Right kidney (tissue), 1 donor: ENCODE measurements around the gene CHRND.

Experiments used
- DNase-seq: peaks from one replicate; pipeline ENCODE4 v3.0.0-alpha.2; 2016

The CHRND gene

GRCh38 chr2:232502911-232503808 lies 22.8 kb upstream of the CHRND start:
- peak; percentile 70 for DNase-seq

DNA sequence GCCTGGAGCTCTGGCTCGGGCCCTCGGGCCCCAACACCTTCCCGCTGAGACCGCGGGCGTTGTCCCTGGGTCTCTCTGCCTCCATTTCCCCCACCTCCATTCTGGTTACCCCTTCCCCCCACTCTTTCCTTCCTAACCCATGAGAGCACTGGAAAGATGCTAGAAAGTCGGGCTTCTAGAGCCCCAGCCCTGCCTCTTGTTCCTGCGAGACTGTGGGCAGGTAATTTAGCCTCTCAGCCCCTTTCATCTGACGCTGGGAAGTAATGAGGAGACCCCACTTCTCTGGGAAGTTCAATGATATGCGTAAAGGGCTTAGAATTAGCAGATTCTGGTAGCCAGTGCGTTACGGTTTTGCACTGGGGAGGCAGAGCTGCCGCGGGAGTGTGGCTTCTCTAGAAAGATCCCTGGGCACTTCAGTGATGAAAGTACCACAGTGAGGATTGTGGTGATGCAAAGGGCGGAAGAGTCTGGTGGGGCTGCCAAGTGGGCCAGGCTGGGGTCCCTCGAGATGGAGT lies 22.1 kb upstream of the CHRND start:
- DNase-seq, result no peak

DNA sequence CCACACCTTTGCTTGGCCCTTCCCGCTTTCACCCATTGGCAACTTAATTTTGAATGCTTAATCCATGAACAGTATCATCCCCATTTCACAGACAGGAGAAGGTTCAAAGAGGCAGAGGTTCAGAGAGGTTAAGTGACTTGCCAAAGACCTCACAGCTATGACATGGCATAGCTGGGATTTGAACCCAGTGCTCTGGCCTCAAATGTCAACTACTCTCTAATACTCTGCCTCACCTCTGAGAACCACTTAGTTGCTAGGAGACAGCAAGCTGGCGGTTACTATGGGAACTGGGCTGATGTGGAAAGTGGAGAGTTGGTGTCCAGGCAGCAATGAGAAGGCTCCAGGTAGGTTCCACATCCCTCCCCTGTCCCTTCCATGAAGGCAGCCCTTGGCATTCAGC lies 21.5 kb upstream of the CHRND start:
- no peak for DNase-seq

GRCh38 chr2:232505856-232506255 lies 20.1 kb upstream of the CHRND start:
- peak; percentile 57 for DNase-seq

DNA sequence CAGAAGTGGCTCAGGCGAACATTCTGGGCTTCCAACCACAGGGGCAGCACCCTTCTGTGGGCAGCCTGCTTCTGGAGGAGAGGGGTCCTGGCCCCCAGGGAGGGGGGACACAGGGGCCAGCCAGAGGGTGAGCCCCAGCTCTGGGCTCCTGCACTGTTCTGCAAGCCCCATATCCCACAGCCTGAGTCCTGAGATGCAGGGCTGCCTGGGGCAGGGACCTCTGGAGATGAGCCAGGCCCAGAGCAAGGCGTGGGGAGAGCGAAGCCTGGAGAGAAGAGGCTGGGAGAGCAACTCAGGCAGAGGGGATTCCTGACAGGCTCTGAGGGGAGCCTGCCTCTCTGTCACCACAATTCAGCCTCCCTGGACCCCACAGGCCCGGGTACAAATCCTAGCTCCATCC lies 19.3 kb upstream of the CHRND start:
- DNase-seq, result peak; percentile 54

DNA sequence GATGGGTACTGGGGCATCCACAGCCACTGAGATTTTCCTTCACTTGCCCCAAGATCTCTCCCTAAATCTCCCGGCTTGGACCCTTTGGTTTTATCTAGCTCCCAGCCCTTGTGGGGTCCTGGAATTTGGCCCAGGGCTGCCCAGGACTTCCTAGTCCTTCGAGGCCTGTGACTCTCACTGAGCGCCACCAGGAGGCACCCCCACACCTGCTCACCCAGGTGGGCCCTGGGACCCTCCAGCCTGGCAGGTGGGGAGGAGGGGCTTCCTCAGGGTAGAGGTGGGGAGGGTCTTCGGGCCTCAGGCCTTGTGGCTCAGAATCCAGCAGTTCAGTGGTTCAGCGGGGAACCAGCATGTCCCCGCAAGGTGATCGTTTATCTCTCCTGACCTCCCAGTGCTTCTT lies 17.7 kb upstream of the CHRND start:
- DNase-seq, result no peak

DNA sequence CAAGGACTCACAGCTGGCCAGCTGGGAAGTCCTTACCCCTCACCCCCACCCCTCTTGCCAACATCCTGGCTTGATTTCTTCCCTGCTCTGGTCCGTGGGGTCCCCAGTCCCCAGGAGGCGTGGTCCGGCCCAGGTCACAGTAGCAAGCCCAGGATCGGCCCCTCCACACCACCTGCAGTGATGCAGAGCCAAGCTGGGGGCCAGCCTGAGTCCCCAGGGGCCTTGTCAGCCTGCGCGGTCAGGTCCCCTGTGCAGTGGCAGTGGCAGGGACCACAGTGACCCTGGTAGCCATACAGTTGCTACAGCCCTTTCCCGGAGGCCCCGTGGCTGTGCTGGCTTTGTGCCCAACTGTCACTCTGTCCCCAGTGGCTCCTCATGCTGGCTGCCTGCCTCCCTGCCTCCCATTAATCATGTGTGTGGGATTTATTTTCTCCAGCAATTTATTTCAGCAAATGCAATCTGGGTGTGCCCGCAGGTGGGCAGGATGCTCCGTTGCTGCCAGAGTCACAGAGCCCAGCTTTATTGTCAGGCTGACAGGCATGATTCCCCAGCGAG lies 14.5 kb upstream of the CHRND start:
- no peak for DNase-seq

DNA sequence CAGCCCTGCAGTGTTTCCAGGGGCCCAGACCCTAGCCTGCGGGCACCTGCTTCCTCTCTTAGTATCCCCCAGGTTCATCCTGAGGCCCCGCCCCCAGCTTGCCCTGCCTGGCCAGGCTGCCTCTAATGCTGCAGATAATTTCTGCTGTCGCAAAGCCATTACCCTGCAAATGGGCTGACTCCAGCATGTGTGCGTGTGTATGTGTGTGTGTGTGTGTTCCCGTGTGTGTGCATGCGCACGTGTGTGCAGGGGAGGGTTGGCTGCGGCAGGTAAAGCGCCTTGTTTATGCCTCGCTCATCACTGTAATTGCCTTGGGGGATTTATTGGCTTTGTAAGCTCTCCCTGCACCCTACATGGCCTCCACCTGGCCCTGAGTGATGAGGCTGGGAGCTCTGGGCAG lies 13.4 kb upstream of the CHRND start:
- DNase-seq, result no peak

- no peak for DNase-seq
Measured at GRCh38 chr2:232513353-232513752, 12.6 kb upstream of the CHRND start.

- DNase-seq, result no peak
Measured at GRCh38 chr2:232515639-232516038, 10.3 kb upstream of the CHRND start.

GRCh38 chr2:232516551-232516950 lies 9.4 kb upstream of the CHRND start:
- DNase-seq, result no peak

DNA sequence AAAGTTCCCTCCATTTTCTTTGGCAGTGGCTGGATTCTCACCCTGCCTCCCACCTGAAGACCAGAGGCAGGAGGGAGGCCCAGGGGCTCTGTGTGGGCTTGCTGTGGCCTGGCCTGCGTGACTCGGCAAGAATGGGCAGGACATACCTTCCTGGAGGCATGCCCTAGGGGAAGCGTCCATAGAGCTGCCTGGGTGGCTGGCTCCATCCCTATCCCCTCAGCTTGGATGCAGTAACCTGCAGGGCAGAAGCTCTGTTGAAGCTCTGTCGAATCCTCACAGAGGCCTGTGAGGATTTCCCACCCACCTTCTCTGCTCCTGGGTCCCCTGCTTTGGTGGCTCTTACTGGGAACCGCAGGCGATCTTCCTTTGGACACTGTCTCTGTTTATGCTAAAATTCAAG lies 7.1 kb upstream of the CHRND start:
- no peak for DNase-seq

DNA sequence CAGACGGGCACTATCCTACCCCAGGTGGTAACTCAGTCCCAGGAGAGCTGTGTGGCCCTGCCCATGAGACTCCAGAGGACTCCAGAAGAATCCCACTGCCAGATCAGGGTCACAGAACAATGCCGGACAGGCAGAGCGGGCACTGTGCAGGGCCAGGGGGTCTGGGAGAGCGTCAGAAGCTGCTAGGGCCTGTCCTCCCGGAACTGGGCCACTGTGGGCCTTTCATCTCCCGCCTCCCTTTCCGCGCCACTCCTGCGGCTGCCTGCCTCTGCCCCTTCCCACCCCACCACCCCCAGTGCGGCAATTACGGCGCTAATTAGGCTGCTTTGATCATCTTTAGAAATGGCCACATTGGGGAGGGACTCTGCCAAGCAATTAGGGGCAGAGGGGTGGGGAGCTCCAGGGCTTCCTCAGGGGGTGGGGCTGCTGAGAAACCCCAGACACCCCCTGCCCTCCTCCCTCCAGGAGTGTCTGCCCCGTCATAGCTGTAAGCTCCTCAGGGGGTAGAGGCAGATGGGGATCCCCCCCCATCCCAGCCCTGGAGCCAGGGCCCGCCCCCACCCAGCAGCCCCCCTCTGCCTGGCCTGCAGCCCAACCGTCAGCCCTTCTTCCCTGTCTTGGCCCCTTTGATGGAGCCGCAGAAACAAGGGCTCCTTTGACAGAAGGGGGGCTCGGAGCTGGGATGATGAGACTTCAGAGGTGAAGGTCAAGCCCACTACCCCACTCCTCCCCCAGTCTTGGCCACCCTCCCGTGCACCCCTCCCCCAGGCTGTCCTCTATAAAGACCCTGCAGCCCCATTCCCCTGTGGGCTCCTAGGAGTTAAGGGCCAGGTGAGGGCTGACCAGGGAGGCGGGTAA lies 6.2 kb upstream of the CHRND start, which contains the start of gene PRSS56:
PRSS56 (plus strand) TSS at position 808 of the 858 bp plus-strand sequence. CDS start 211 bp downstream, outside the sequence.
- DNase-seq, result no peak

DNA sequence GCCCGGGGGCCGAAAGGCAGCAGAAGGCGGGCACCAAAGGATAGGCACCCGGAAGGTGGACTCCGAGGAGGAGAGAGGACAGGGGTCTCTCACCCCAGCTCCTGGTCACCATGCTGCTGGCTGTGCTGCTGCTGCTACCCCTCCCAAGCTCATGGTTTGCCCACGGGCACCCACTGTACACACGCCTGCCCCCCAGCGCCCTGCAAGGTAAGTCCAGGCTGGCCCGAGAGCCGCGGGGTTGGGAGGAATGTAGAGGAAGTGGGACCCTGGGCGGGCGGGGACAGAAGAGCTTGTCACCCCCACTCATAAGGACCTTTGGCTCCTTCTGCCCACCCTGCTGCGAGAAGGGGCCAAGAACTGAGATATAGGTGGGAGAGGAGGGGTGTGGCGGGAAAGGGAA lies 5.5 kb upstream of the CHRND start:
- DNase-seq, result no peak

- no peak for DNase-seq
Measured at GRCh38 chr2:232521098-232521497, 4.9 kb upstream of the CHRND start.

DNA sequence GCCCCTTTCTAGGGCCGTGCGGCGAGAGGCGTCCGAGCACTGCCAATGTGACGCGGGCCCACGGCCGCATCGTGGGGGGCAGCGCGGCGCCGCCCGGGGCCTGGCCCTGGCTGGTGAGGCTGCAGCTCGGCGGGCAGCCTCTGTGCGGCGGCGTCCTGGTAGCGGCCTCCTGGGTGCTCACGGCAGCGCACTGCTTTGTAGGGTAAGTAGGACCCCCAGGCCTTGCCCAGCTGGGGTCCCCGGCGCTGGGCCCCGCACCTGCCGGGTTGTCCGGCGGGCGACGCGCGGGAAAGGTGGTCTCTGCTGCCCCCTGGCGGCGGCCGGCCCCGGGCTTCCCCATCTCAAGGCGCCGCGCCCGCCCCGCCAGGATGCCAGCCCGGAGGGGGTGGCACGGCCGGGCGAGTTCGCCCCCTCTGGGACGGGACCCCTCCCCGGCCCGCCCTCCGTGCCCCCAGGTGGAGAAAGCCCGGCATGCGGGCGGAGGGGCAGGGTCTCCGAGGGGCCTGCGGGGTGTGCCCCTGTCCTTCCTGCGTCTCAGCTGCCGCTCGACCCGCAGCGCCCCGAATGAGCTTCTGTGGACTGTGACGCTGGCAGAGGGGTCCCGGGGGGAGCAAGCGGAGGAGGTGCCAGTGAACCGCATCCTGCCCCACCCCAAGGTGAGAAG lies 3.9 kb upstream of the CHRND start:
- DNase-seq, result peak; percentile 81

- DNase-seq, result no peak
Measured at GRCh38 chr2:232522623-232523401, 3.1 kb upstream of the CHRND start.

DNA sequence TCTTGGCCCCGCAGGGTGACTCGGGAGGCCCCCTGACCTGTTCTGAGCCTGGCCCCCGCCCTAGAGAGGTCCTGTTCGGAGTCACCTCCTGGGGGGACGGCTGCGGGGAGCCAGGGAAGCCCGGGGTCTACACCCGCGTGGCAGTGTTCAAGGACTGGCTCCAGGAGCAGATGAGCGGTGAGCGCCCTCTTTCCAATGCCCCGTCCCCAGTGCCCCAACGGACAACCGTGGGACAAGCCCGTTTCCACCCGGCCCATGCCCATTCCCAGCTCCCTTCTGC lies 2.6 kb upstream of the CHRND start:
- DNase-seq, result no peak

DNA sequence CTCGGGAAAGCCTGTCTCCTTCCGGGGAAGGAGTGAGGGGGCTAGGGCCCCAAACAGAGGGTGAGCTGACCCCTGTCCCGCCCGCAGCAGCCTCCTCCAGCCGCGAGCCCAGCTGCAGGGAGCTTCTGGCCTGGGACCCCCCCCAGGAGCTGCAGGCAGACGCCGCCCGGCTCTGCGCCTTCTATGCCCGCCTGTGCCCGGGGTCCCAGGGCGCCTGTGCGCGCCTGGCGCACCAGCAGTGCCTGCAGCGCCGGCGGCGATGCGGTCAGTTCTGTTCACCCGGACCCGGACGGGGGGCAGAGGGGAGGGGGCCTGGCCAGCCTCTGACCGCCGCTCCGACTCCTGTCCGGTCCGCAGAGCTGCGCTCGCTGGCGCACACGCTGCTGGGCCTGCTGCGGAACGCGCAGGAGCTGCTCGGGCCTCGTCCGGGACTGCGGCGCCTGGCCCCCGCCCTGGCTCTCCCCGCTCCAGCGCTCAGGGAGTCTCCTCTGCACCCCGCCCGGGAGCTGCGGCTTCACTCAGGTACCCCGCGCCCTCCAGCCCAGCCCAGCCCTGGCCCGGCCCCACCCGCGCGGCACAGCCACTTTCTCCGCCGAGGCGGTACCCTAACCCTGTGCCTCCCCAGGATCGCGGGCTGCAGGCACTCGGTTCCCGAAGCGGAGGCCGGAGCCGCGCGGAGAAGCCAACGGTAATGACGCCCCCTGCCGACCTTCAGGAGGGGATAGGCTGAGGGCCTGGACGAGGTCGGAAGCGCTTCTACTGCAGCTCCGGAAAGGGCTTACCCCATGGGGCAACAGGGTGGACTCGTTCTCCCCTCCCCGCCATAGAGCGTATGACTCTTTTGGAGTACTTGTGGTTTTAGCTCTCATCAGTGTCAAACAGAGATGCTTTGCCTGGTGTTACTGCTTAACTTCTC lies 2.0 kb upstream of the CHRND start:
- DNase-seq, result peak; percentile 79

DNA sequence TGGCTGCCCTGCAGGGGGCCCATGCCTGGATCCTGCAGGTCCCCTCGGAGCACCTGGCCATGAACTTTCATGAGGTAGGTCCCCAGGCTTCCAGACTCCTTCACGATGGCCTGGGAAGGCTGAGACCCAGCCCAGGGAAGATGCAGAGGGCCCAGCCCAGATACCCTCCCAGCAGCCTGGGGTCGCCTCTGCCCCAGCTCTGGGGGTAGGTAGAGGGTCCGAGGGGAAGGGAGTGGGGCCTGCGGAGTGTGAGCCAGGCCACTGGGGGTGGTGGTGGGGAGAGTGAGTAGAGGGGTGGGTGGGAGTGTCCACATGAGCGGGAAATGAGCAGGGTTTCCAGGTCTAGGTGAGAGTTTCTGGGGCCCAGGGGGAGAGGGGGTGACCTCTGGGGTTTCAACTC lies 1.2 kb upstream of the CHRND start:
- no peak for DNase-seq

GRCh38 chr2:232525199-232525598 lies 761 bp upstream of the CHRND start:
- no peak for DNase-seq
